Stimulated activated CD4-positive, alpha-beta T cell treated with anti-CD3 and anti-CD28 coated beads, Interleukin-4, amount 100 ng/mL, for 1 hour (primary cell): ENCODE data around the gene NPPA.

Experiments
- DNase-seq: peaks from one replicate; pipeline ENCODE4 v3.0.0-alpha.2; 2020

The NPPA gene

GRCh38 chr1:11873395-11874257, 26.0 kb upstream of the NPPA start:
- no peak for DNase-seq

- DNase-seq: no peak
Observed at GRCh38 chr1:11872545-11872944, 25.0 kb upstream of the NPPA start.

- no peak for DNase-seq
Observed at GRCh38 chr1:11869650-11870207, 22.1 kb upstream of the NPPA start.

DNA sequence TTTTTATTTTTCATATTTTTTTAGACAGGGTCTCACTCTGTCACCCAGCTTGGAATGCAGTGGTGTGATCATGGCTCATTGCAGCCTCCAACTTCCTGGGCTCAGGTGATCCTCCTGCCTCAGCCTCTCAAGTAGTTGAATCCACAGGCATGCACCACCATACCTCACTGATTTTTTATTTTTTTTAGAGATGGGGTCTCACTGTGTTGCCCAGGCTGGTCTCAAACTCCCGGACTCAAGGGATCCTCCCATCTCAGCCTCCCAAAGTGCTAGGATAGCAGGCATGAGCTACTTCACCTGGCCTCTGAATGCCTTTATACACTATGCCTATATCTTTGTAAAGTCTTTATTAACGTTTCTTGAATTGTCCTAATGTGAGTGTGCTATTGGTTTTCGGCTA, 21.5 kb upstream of the NPPA start:
- no peak for DNase-seq

GRCh38 chr1:11868331-11868980, 20.9 kb upstream of the NPPA start:
- DNase-seq: no peak

GRCh38 chr1:11862890-11863289, 15.3 kb upstream of the NPPA start:
- DNase-seq: no peak

GRCh38 chr1:11860587-11860986, 13.0 kb upstream of the NPPA start:
- DNase-seq: no peak

GRCh38 chr1:11860083-11860482, 12.5 kb upstream of the NPPA start:
- DNase-seq: no peak

DNA sequence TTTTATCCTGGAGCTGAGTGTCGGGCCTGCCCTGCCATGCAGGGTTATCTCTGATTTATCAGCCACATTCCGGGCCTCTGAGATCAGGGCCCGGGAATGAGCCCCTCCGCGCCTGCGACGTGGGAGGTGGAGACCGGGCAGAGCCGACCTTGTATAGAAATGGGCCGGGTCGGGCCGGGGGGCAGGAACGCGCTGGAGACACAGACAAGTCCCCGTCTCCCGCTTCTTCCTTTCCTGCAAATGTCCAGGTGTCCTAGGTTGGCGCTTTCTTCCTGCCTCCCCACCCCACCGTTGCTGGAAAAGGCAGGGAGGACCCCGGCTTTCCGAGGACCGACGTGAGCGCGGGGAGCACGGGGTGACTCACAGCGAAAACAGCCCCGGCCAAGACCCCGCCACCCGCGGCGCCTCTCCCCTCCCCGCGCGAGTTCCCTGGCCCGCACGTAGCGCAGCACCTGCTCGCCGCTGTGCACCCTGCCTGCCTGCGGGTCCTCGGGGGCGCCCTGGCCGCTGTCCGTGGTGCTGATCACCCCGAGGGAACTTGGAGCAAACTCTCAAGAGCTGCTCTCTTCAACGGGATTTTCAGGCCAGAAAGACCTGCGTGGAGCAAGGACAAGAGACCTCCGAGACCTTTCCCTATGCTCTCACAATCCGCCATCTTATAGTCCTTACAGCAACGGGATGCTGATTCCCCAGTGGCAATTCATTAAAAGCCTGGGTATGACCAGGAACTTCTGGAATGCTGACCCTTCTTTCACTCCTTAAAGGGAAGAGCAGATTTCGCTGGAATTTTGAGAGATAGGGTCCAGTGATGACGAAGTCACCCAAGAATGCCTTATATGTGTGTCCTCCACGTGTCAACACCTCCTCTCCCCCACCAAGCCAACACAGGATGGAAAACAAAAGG, 11.6 kb upstream of the NPPA start:
- DNase-seq: peak; percentile 74

GRCh38 chr1:11858613-11858967, 11.0 kb upstream of the NPPA start, which contains the start of gene NPPB:
TSS of gene NPPB (minus strand) at chr1:11858945. CDS start at chr1:11858833, 112 bp downstream.
- no peak for DNase-seq

DNA sequence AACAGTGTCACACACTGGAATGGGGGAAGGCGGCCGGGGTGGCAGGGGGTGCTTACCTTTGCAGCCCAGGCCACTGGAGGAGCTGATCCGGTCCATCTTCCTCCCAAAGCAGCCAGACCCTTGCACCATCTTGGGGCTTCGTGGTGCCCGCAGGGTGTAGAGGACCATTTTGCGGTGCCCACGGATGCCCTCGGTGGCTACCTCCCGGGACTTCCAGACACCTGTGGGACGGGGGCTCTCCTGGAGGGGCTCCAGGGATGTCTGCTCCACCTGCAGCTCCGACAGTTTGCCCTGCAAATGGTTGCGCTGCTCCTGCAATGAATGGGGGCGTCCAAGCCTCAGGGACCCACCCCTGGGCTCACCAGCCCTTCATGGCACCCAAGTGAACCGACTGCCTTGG, 10.6 kb upstream of the NPPA start:
- no peak for DNase-seq

DNA sequence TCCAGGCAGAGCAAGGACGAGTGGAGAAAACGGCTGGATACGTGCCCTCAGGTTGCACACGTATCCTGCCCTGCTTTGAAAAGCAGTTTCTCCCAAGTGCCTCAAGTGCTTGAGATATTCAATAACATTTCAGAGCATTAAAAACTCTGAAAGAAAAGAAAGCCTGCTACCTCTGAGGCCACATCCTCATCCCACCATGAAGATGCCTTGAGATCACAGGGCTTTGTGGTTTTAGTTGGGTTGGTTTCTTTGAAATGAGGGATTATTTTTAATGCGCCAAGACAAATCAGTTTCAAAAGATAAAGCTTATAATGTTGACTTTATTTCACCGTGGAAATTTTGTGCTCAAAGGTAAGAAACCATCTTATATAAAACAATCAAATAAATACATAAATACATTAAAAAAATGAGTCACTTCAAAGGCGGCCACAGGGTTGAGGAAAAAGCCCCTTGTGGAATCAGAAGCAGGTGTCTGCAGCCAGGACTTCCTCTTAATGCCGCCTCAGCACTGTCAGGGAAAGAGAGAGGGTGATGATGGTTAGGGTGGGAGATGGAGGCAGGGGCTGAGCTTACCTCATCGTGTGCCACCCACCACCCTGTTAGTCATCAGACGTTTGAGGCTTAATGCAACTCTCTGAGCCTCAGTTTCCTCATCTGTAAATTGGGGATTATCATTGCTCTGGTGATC, 9.7 kb upstream of the NPPA start:
- no peak for DNase-seq

GRCh38 chr1:11856698-11857097, 9.1 kb upstream of the NPPA start:
- no peak for DNase-seq

GRCh38 chr1:11855430-11855829, 7.8 kb upstream of the NPPA start:
- DNase-seq: no peak

GRCh38 chr1:11854519-11854918, 6.9 kb upstream of the NPPA start:
- no peak for DNase-seq

DNA sequence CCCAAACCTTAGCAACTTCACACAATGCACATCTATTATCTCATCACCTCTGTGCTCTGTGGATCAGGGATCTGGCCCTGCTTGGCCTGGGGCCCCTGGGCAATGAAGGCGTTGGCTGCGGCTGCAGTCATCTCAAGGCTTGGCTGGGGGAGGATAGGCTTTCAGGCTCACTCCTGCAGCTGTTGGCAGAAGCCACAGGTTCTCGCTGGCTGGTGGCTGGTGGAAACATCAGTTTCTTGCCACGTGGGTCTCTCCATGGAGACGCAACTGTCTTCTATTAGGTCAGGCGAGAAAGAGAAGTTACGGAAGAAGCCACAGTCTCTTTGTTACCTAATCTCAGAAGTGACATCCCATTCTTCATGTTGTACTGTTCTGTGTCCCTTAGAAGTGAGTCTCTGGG, 3.6 kb upstream of the NPPA start:
- no peak for DNase-seq

DNA sequence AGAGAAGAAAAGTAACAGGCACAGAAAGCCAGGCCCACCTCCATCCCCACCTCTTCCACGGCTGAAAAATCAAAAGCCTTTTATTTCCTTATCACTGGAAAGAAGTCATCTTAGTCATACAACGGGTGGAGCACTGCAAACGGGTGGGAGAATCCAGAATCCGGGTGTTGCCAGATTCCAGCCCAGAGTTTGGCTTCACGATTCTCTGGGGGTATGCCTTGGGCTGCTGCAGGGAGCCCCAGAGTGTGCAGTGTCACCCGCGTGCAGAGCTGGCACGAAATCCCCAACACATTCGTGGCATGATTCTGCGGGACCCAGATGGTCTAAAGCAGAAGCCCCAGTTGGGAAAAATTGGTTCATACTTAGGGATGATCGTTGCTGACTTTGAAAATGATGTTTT, 2.6 kb upstream of the NPPA start:
- no peak for DNase-seq

DNA sequence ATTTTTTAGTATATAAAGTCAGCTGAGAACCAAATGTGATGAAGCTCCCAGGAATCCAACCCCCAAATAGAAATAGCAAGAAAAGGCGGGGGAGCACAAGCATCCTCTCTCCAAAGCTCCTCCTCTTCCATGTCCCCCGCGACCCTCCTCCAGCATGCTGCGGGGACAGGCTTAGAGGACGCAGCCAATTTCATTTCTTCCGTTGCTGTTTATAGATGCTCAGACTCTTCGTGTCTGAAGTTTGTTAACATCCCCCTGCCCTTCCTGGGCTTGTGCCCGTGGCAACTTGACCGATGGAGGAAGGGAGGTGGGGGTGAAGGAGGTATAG, 754 bp upstream of the NPPA start:
- no peak for DNase-seq

- no peak for DNase-seq
Observed at GRCh38 chr1:11845641-11846335, 1.8 kb downstream of the NPPA start.

DNA sequence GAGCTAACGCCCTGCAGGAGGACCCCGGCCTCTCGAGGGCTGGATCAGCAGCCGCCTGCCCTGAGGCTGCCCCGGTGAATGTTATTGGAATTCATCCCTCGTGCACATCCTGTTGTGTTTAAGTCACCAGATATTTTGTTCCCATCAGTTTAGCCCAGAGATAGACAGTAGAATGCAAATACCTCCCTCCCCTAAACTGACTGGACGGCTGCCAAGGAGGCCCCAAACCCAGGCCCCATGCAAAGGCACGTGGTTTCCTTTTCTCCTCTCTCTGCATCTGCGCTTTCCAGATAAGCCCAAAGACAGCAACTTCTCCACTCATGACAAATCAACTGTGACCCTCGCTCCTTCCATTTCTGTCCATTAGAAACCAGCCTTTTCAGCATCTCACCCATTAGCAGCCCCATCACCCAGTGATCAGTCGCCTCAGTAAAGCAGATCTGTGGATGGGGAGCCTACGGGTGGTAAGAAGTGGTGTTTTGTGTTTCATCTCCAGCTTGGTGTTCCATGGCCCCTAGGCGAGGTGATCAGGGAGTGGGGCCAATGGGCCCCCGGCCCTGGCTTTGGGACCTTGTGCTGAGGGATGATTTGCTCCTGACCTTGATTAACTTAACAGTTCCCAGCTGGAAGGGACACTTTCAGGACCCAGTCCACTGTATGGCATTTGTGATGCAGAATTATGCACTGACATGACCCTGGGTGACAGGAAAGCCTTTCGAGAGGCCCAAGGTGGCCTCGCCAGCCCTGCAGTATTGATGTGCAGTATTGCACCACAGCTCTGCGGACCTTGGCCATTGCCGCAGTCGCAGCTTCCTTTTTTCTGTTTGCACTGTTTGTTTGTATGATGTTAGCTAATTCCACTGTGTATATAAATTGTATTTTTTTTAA, 5.2 kb downstream of the NPPA start:
- DNase-seq: no peak
